HG03039 (cell line): Measurements from ENCODE around the gene ZNF622.
"Not testable (repeated sequence)": the region's sequence is repeated elsewhere in the genome, so short reads cannot be mapped to it uniquely, and the experiment has no call there.

Experiments used
- ATAC-seq: cut with Tn5 transposase; IDR thresholded peaks from one replicate; pipeline ENCODE4 v1.9.1; 2021; ENCODE audit warnings: mild to moderate bottlenecking, moderate library complexity; ENCODE audit not compliant: unreplicated experiment

Gene ZNF622

GRCh38 chr5:16436065-16436682 is 29.4 kb downstream of the ZNF622 start:
- not testable (repeated sequence) for ATAC-seq

GRCh38 chr5:16431490-16431889 is 34.1 kb downstream of the ZNF622 start:
- ATAC-seq: no peak

- ATAC-seq: no peak
Observed at GRCh38 chr5:16430349-16431089, 35.1 kb downstream of the ZNF622 start.

GRCh38 chr5:16428359-16428758 is 37.2 kb downstream of the ZNF622 start:
- ATAC-seq: no peak

GRCh38 chr5:16427587-16427986 is 38.0 kb downstream of the ZNF622 start:
- no peak for ATAC-seq

GRCh38 chr5:16418471-16418922 is 47.1 kb downstream of the ZNF622 start:
- ATAC-seq: no peak

- no peak for ATAC-seq
Observed at GRCh38 chr5:16417398-16418074, 48.1 kb downstream of the ZNF622 start.

GRCh38 chr5:16414861-16415260 is 50.7 kb downstream of the ZNF622 start:
- no peak for ATAC-seq

- no peak for ATAC-seq
Observed at GRCh38 chr5:16413166-16413860, 52.3 kb downstream of the ZNF622 start.

GRCh38 chr5:16412556-16412955 is 53.0 kb downstream of the ZNF622 start:
- ATAC-seq: no peak

GRCh38 chr5:16411741-16412455 is 53.7 kb downstream of the ZNF622 start:
- no peak for ATAC-seq

- no peak for ATAC-seq
Observed at GRCh38 chr5:16411235-16411634, 54.4 kb downstream of the ZNF622 start.

- no peak for ATAC-seq
Observed at GRCh38 chr5:16410338-16410737, 55.3 kb downstream of the ZNF622 start.

- no peak for ATAC-seq
Observed at GRCh38 chr5:16406630-16407029, 59.0 kb downstream of the ZNF622 start.

GRCh38 chr5:16406023-16406422 is 59.6 kb downstream of the ZNF622 start:
- ATAC-seq: no peak
